Peyer's patch (tissue), 4 donors: Measurements from ENCODE around the gene ATP7B.

Source experiments
- CTCF ChIP-seq, 6 experiments: fragments of 450-650 bp in 4 of 6; fragments of 200-600 bp in 2 of 6; sonication (generic) in 1 of 6; IDR thresholded peaks; one replicate each; pipeline ENCODE4 v1.5.1; 2017 to 2019; ENCODE audit warnings: antibody characterized with exemption in 6 of 6, mild to moderate bottlenecking in 3 of 6, moderate library complexity in 1 of 6
- POLR2A ChIP-seq, 2 donors: fragments of 450-650 bp; IDR thresholded peaks; one replicate each; pipeline ENCODE4 v1.5.1; 2017; ENCODE audit warnings: antibody characterized with exemption in 2 of 2, mild to moderate bottlenecking in 2 of 2, moderate library complexity in 2 of 2

GRCh38 chr13:51999510-51999911 lies 11.7 kb downstream of the ATP7B start:
- TF ChIP-seq CTCF (IDR thresholded peaks at IDR 0.05): no peak
- TF ChIP-seq POLR2A (IDR thresholded peaks at IDR 0.05): no peak
